PC-9 (cell line): ENCODE data around the gene DDR2.
"Not testable (repeated sequence)": the region's sequence is repeated elsewhere in the genome, so short reads cannot be mapped to it uniquely, and the experiment has no call there.

Source experiments
- CTCF ChIP-seq: fragments of 200-600 bp; sonication (generic); conservative IDR thresholded peaks from 2 replicates; pipeline ENCODE4 v1.6.1; 2017; ENCODE audit warnings: mixed run types, antibody characterized with exemption, mild to moderate bottlenecking, moderate library complexity
- EZH2 ChIP-seq: fragments of 200-600 bp; sonication (generic); IDR thresholded peaks from 2 replicates; pipeline ENCODE4 v1.8.0; 2017; ENCODE audit warnings: antibody characterized with exemption, low read depth

- not testable (repeated sequence) for TF ChIP-seq EZH2, CTCF
Measured at GRCh38 chr1:162796617-162797279, 164.5 kb downstream of the DDR2 start.
